Stimulated activated CD8-positive, alpha-beta memory T cell treated with anti-CD3 and anti-CD28 coated beads, Interleukin-15, amount 100 ng/mL, for 24 hours (primary cell): ENCODE results near the gene RAB4A.

Experiments
- DNase-seq: peaks from one replicate; pipeline ENCODE4 v3.0.0-alpha.2; 2020; ENCODE audit warnings: low read depth

Gene RAB4A

GRCh38 chr1:229244091-229244490 lies 26.8 kb upstream of the RAB4A start:
- DNase-seq = no peak

DNA sequence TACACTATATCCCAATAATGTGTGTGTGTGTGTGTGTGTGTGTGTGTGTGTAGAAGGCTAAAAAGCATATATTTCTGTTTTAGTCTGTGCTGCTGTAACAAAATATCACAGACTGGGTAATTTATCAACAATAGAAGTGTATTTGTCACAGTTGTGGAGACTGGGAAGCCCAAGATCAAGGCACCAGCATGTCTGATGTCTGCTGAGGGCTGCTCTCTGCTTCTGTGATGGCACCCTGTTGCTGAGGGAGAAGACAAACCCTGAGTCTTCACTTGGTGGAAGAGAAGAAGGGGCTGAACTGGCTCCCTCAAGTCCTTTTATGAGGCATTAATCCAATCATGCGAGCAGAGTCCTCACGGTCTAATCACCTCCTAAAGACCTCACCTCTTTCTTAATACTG lies 23.0 kb upstream of the RAB4A start:
- no peak for DNase-seq

DNA sequence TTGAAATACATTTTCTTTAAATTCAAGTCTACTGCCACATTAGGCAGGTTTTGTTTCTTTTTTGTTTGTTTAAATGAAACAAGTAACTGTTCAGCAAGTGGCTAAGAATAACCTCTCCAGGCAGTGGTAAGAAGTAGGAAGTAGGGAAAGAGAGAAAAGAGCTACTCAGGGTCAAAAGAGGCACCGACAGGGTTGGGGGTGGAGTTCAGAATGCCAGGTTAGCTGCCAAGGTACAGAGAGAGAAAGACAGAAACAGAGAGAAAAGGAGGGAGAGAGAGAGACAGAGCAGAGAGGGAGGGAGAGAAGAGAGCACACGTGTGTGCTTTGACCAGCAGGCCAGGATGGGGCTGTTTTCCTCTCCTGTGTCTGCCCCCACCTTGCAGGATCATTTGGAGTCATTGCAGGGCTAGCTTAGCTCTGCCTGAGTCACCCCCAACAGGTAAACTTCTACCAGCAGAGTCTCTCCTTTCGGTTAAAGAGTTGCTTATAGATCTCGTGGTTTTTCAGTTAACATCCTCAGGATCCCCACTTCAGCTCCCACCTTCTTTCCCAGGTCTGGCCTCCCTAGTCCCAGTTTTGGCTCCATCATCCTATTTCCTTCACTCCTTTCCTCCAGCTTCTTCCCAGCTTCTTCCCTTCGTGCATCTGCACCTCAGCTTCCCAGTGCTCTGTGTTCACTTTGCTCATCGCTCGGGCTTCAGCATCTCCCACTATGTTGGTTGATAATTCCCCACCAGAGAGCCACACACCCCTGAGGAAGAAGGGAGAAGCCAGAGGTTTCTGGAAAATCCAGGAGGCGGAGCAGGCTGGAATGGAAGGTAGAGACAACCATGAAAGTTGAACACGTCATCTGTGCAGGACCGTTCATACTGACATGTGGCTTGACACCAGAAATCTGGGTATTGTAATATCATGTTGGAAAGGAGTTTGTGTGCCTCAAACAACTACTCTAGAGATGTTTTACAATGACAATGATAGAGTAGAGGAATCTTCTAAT lies 21.8 kb upstream of the RAB4A start:
- DNase-seq = no peak

- no peak for DNase-seq
Observed at GRCh38 chr1:229249854-229250644, 20.9 kb upstream of the RAB4A start.

DNA sequence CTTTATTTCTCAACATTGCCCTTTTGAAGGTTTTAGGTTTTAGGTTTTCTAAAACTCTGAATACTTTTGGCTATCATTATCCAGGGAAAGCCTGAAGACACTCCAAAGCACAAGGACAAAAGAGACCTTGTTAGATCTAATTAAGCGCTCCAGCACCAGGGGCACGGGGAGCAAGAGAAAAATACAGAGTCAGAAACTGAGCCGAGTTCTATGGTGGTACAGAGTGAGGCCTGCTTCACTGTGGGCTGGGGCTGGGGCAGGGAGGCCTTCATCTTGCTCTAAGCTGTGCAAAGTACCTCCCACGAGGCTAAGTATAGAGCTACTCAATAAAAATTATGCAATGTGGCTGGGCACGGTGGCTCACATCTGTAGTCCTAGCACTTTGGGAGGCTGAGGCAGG lies 19.7 kb upstream of the RAB4A start:
- no peak for DNase-seq

GRCh38 chr1:229252228-229252984 lies 18.5 kb upstream of the RAB4A start:
- DNase-seq = no peak

DNA sequence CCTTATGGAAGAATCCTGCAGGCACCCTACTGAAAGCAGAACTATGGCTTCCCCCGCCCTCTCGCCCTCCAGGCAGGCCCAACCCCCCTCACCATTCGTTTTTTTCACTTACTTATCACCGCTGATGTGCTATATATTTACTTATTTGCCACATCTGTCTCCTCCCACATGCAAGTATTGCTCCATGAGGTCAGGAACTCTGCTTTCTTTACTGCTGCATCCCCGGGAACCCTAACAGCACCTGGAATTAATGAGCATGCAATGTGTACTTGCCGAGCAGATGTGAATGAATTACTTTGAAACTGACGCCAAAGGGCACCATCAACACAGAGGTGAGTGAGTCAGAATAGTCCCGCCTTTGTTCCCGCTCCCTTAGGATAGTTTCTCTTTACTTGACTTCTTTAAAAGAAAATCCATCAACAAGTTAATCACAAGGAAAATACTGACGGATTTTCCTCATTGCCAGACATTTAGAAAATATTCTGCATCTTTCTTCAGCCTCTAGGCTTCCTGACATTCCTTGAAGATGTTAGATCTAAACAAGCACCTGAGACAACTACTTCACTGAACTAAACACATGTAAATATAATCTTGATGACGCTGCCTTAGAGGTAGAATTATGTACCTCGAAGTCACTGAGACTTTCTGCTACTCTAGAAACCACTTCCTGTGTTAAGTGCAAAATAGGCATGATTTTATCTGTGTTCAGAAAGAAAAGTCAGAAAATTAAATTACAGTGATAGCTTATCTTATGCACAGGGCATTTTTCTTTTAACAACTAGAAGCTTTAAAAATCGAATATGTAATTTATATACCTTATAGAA lies 17.5 kb upstream of the RAB4A start:
- no peak for DNase-seq

- DNase-seq = no peak
Observed at GRCh38 chr1:229254910-229255541, 15.9 kb upstream of the RAB4A start.

DNA sequence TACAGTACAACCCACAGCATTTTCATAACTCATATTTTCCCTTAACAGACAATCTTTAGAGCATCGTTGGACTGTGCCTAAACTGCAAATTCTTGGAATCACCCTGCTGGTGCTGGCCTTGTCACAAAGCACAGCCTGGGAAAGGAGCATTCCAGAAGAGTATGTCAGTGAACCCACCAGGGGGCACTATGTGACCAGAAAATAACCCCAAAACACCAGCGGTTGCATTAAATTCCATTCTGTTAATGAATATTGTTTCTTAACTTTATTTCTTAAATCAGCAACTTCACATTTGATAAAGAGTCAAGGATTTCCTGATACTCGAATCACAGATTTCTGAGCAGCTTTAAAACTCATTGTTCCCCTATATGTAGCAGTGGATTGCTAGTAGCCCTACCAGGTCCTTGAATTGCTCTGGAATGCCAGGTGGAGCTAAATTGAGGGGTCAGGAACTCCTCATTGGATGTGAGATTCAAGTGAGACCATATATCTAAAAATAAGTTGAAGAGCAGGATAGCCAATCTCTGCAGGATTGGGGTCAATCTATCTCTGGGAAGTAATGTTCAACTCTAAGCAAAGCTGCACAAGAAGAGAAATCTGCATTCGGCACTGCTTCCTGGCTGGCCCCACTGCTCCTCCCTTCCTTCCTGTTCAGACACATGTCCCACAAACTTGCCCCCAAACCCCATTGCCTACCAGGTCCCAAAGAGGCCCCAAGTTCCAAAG lies 12.7 kb upstream of the RAB4A start:
- DNase-seq = no peak

DNA sequence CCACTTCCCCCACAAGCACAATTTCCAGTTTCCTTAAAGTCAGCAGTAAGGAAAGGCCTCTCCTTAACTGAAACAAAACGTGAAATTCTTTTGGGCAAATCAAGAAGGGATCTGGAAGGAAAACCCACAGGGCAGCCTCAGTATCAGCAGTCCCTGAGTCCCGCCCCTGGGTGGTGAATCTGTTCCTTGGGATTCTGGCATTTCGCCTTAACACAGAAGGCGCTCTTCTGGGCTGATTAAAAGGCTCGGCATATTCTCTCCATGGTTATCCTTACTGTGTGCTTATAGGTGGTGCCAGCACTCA lies 12.2 kb upstream of the RAB4A start:
- DNase-seq = no peak

GRCh38 chr1:229260297-229260696 lies 10.6 kb upstream of the RAB4A start:
- no peak for DNase-seq

DNA sequence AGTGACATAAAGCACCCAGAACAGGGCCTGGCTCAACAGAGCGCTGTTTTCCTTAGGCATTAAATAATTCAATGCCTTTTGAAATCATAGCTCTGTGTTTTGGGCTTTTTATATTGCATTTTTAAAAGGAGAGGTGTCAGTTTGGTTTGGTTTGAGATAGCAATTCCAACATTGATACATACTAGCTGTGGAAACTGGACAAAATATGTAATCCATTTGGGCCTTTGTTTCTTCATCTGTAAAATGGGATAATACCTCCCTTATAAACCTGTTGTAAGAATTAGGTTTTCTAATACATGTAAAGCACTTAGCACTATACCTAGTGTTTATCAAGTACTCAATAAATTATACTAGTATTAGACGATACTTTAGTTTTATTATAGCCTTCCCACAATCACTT lies 8.7 kb upstream of the RAB4A start:
- no peak for DNase-seq

DNA sequence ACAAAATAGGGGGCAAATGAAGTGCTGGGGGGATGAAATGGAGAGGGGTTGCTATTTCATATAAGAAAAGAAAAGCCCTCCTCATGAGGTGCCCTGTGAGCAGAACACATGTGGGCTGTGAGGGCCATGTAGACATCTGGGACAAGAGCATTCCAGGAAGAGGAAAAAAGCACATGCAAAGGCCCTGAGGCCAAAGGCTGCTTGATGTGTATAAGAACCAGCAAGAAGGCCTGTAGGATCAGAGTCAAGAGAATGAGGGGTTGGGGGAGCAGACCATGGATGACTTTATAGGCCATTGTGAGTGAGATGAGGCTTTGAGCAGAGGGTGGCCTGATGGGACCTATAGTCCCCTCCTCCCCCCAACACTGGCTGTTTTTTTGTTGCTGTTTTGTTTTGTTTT lies 7.7 kb upstream of the RAB4A start:
- DNase-seq = no peak

GRCh38 chr1:229264068-229264467 lies 6.8 kb upstream of the RAB4A start:
- no peak for DNase-seq

DNA sequence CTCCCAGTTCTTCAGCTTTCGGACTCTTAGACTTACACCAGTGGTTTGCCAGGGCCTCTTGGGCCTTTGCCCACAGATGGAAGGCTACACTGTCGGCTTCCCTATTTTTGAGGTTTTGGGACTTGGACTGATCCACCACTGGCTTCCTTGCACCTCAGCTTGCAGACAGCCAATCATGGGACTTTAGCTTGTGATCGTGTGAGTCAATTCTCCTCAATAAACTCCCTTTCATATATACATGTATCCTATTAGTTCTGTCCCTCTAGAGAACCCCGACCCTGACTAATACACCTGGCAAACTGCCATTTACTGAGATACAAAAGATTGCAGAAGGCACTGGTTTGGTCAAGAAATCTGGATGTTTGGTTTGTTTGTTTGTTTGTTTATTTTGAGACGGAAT lies 6.4 kb upstream of the RAB4A start:
- DNase-seq = no peak

- DNase-seq = no peak
Observed at GRCh38 chr1:229266274-229266673, 4.6 kb upstream of the RAB4A start.

DNA sequence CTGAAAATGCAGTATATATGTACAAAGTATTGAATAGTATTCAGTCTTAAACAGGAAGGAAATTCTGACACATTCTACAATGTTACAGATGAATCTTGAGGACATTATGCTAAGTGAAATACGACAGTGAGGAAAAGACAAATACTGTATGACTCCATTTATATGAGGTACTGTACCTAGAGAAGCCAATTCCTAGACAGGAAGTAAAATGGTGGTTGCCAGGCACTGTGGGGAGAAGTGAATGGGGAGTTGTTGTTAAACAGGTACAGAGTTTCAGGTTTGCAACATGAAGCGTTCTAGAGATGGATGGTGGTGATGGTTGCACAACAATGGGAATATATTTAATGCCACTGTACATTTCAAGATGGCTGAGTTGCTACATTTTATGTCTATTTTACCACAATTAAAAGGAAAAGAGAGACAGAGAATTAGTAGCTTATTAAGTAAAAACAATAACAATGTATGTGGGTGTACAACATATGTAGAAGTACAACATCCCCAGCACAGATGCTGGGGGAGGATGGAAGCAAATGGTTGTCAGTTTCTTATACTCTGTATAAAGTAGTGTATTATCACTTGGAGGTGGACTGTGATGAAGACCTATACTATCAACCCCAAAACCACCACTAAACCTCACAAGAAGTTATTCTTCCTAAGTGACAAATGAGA lies 3.9 kb upstream of the RAB4A start:
- DNase-seq = no peak

GRCh38 chr1:229268505-229268904 lies 2.4 kb upstream of the RAB4A start:
- DNase-seq = no peak

- no peak for DNase-seq
Observed at GRCh38 chr1:229271448-229272159, 693 bp downstream of the RAB4A start.
